Ectodermal cell (in vitro differentiated cells): ENCODE data around the gene ACSL1.
"Not testable (repeated sequence)": the region's sequence is repeated elsewhere in the genome, so short reads cannot be mapped to it uniquely, and the experiment has no call there.

Experiments
- H3K27ac ChIP-seq: 2 replicates; pipeline ENCODE4 v1.7.0; 2013; ENCODE audit warnings: mild to moderate bottlenecking, low read depth, low read length; ENCODE audit not compliant: insufficient read depth, poor library complexity, severe bottlenecking
- H3K27me3 ChIP-seq: 2 replicates; pipeline ENCODE4 v1.7.0; 2013; ENCODE audit warnings: mild to moderate bottlenecking, low read length; ENCODE audit not compliant: insufficient read depth, control insufficient read depth, poor library complexity, severe bottlenecking
- H3K36me3 ChIP-seq: one replicate; pipeline ENCODE4 v1.7.0; 2013; ENCODE audit warnings: low read length; ENCODE audit not compliant: control insufficient read depth, insufficient read depth
- H3K4me1 ChIP-seq: one replicate; pipeline ENCODE4 v1.7.0; 2013; ENCODE audit warnings: low read length; ENCODE audit not compliant: control insufficient read depth, insufficient read depth
- H3K4me3 ChIP-seq: 2 replicates; pipeline ENCODE4 v1.7.0; 2013; ENCODE audit warnings: low read depth, low read length, control low read depth; ENCODE audit not compliant: insufficient read depth
- H3K9me3 ChIP-seq: 2 replicates; pipeline ENCODE4 v1.7.0; 2013; ENCODE audit warnings: mild to moderate bottlenecking, low read length, moderate library complexity; ENCODE audit not compliant: control insufficient read depth
- WGBS, 2 experiments: methylation state at CpG; one replicate each; pipeline ENCODE4 v1.1.7; 2013; ENCODE audit warnings: missing lambda C conversion rate in 2 of 2; 5-methylcytosine and 5-hydroxymethylcytosine counted together

Gene ACSL1

DNA sequence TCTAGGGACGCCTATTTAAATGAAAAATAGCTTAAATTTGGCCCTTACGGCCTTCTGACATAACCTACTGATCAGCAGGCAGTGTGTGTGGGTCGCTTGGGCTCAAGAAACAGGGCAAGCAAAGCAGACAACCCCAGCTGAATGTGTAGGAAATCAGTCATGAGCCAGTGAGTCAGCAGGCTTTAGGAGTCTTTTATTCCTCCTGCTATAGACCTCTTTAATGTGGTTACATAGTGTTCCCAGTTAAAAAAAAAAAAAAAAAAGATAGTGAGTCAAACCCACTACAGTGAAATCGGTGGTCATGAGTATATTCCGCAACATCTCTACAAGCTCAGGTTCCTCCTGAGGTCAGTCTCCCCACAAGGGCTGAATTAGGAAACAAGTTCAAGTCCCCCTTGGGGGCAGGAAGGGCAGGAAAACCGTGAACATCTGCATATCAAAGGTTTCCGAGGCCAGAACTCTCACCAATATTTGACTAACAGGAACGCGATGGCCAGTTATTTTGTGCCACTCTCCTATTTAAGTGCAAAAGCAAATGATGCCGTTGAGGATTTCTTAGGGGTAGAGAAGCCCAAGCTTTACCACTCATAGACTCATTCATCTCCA is 32.7 kb downstream of the ACSL1 start:
- Histone ChIP-seq H3K36me3 (no peaks in the 10 kb centered on the region), H3K4me3 (no peak overlapping the region), H3K4me1 (no peaks in the 10 kb centered on the region), H3K27ac (no peak overlapping the region), H3K27me3 (no peaks in the 10 kb centered on the region), H3K9me3 (no peaks in the 10 kb centered on the region)
- 61 to 65% methylated on average over 10 of the region's 10 CpGs for WGBS, 2 experiments

DNA sequence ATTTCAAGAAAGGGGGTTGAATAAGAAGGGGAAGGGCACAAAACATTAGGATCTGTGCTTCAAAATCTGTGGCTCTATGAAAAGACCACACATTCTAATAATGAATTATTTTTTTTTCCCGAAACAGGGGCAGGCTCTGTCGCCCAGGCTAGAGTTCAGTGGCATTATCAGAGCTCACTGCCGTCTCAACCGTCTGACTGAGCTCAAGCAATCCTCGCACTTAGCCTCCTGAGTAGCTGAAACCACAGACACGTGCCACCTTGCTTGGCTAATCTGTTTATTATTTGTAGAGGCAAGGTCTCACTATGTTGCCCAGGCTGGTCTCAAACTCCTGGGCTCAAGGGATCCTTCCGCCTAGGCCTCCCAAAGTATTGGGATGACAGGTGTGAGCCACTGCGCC is 33.4 kb downstream of the ACSL1 start:
- Histone ChIP-seq H3K27me3 (no peaks in the 10 kb centered on the region), H3K27ac (no peak overlapping the region), H3K4me3 (no peak overlapping the region), H3K9me3 (no peaks in the 10 kb centered on the region), H3K4me1 (no peaks in the 10 kb centered on the region), H3K36me3 (no peaks in the 10 kb centered on the region)
- 90 to 92% methylated on average over 8 of the region's 8 CpGs for WGBS, 2 experiments

- H3K27ac ChIP-seq: no peak overlapping the region
- no peaks in the 10 kb centered on the region for H3K27me3 ChIP-seq
- 92 to 95% methylated on average over 3 of the region's 3 CpGs for WGBS, 2 experiments
- H3K4me3 ChIP-seq: no peak overlapping the region
- no peaks in the 10 kb centered on the region for H3K36me3 ChIP-seq
- H3K4me1 ChIP-seq: no peaks in the 10 kb centered on the region
- no peaks in the 10 kb centered on the region for H3K9me3 ChIP-seq
These were observed 34.9 kb downstream of the ACSL1 start for GRCh38 chr4:184790826-184791225.

DNA sequence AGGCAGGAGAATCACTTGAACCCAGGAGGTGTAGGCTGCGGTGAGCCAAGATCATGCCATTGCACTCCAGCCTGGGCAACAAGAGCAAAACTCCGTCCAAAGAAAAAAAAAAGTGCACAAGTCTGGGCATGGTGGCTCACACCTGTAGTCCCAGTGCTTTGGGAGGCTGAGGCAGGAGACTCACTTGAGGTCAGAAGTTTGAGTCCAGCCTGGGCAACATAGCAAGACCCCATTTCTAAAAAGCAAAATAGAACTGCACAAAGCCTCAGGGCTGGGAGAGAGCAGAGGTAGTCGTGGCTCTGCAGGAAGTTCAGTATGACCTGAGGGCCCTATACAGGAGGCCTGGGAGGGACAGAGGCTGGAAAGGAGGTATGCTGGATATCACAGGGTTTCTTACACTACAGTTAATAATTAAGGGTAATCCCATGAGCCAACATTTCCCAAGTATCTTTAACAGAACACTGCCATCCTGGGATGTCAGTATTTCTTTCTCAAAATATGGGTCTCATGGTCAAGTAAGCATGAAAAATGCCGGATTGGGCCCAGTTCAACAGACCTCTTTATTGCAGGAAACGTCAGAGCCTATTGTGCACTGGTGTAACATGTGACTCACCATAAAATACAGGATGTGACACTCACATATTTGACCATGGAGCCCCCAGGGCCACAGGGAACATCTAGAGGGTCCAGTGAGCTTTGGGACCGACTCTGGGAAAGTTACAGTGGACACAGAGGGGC is 37.8 kb downstream of the ACSL1 start:
- no peak overlapping the region for H3K4me3 ChIP-seq
- no peaks in the 10 kb centered on the region for H3K9me3 ChIP-seq
- no peak overlapping the region for H3K27ac ChIP-seq
- 90 to 91% methylated on average over 6 of the region's 6 CpGs for WGBS, 2 experiments
- H3K36me3 ChIP-seq: no peaks in the 10 kb centered on the region
- H3K4me1 ChIP-seq: no peaks in the 10 kb centered on the region
- no peaks in the 10 kb centered on the region for H3K27me3 ChIP-seq

DNA sequence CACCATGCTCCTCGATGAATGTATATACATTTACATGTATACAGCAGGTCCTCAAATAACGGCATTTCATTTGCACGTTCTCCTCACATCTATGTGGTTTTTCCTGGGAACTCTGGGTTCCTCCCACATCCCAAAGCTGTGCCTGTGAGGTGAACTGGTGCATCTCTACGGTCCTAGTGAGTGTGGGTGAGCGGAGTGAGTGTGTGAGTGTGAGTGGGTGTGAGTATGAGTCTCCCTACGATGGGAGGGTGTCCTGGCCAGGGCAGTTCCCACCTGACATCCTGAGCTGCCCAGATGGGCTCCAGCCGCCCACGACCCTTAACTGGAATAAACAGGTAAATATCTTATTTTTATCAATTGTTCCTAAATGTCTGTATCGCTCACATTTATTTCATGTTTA is 40.0 kb downstream of the ACSL1 start:
- no peaks in the 10 kb centered on the region for H3K4me1 ChIP-seq
- 93 to 95% methylated on average over 8 to 9 of the region's 9 CpGs for WGBS, 2 experiments
- H3K36me3 ChIP-seq: no peaks in the 10 kb centered on the region
- no peaks in the 10 kb centered on the region for H3K9me3 ChIP-seq
- H3K4me3 ChIP-seq: no peak overlapping the region
- no peaks in the 10 kb centered on the region for H3K27me3 ChIP-seq
- no peak overlapping the region for H3K27ac ChIP-seq

GRCh38 chr4:184784628-184785257 is 41.0 kb downstream of the ACSL1 start:
- Histone ChIP-seq H3K36me3 (no peaks in the 10 kb centered on the region), H3K4me3 (no peak overlapping the region), H3K9me3 (no peaks in the 10 kb centered on the region), H3K4me1 (no peaks in the 10 kb centered on the region), H3K27me3 (no peaks in the 10 kb centered on the region), H3K27ac (no peak overlapping the region)
- 85 to 86% methylated on average over 8 of the region's 8 CpGs for WGBS, 2 experiments

GRCh38 chr4:184782731-184783373 is 42.9 kb downstream of the ACSL1 start:
- Histone ChIP-seq H3K27me3 (no peaks in the 10 kb centered on the region), H3K9me3 (no peaks in the 10 kb centered on the region), H3K27ac (no peak overlapping the region), H3K4me1 (no peaks in the 10 kb centered on the region), H3K36me3 (no peaks in the 10 kb centered on the region), H3K4me3 (no peak overlapping the region)
- 81 to 83% methylated on average over 17 of the region's 17 CpGs for WGBS, 2 experiments

GRCh38 chr4:184779160-184779559 is 46.6 kb downstream of the ACSL1 start:
- H3K27ac ChIP-seq, H3K4me1 ChIP-seq, H3K36me3 ChIP-seq, H3K4me3 ChIP-seq, H3K9me3 ChIP-seq, H3K27me3 ChIP-seq: not testable (repeated sequence)
- 88 to 95% methylated on average over 4 of the region's 4 CpGs for WGBS, 2 experiments

- H3K4me3 ChIP-seq: no peak overlapping the region
- H3K4me1 ChIP-seq: no peaks in the 10 kb centered on the region
- H3K27ac ChIP-seq: no peak overlapping the region
- no peaks in the 10 kb centered on the region for H3K36me3 ChIP-seq
- H3K27me3 ChIP-seq: no peaks in the 10 kb centered on the region
- no peaks in the 10 kb centered on the region for H3K9me3 ChIP-seq
- 83 to 84% methylated on average over 8 of the region's 8 CpGs for WGBS, 2 experiments
These were observed 47.4 kb downstream of the ACSL1 start for GRCh38 chr4:184778325-184778724.

DNA sequence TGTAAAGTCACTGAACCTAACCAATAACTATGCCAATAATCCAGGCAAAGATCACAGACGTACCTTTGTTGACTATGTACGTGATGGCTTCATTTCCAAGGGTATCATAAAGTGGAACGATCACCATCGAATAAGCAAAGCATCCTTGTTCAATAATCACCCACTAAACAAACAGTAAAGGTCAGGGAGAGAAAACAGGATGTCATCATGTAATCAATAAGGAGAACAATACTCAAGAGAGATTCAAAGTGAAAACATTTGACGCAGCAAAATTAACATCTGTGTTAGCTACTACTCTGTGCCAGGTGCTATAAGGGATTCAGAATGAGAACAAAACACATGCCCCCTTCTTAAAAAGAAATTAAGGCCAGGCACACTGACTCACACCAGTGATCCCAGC is 48.9 kb downstream of the ACSL1 start:
- 89 to 90% methylated on average over 5 of the region's 5 CpGs for WGBS, 2 experiments
- no peaks in the 10 kb centered on the region for H3K36me3 ChIP-seq
- H3K4me1 ChIP-seq: no peaks in the 10 kb centered on the region
- H3K4me3 ChIP-seq: no peak overlapping the region
- no peaks in the 10 kb centered on the region for H3K9me3 ChIP-seq
- no peaks in the 10 kb centered on the region for H3K27me3 ChIP-seq
- H3K27ac ChIP-seq: no peak overlapping the region
